Measurements from ENCODE around the gene PRSS8. TPM values are rescaled to one million over a fixed set of nuclear protein-coding genes. Genes with fewer than 3 reads are reported as not detected.
"Not testable (repeated sequence)": the region's sequence is repeated elsewhere in the genome, so short reads cannot be mapped to it uniquely, and the experiment has no call there.

The PRSS8 gene
- total RNA-seq, 2 experiments from 2014 or later: not detected

DNA sequence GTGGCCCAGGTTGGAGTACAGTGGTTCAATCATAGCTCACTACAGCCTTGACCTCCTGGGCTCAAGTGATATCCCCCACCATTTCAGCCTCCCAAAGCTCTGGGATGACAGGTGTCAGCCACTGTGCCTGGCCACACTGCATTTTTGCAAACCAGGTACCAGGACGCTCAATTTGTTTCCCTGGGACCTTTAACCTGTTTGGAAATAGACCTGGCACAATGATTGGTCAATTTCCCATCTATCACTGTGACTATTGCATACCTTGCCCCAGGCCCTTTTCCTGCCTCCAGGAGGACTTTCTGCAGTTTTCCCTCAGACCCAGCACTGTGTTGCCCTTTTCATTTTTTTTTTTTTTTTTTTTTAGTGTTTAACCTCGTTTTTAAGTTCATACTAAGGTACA is 33.3 kb upstream of the PRSS8 start:
- CTCF ChIA-PET: no interaction called here
- no peak overlapping the region for H3K27ac Mint-ChIP-seq

DNA sequence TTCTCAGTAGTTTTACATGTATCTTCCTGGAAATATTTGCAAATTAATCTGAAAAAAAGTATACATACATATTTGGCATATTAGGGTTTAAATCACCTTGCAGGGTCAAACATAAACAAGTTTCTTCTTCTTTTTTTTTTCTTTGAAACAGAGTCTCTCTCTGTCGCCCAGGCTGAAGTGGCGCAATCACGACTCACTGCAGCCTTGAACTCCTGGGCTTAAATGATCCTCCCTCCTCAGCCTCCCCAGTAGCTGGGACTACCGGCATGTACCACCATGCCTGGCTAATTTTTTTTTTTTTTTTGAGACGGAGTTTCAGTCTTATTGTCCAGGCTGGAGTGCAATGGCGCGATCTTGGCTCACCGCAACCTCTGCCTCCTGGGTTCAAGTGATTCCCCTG is 31.8 kb upstream of the PRSS8 start:
- Mint-ChIP-seq H3K27ac (no peak overlapping the region), H3K36me3 (ENCODE audit: low read depth) (no peaks in the 10 kb centered on the region), H3K9me3 (ENCODE audit: insufficient read depth) (no peaks in the 10 kb centered on the region), H3K4me1 (ENCODE audit: low read depth) (peaks cover 3% of the 10 kb centered on the region), H3K4me3 (no peak overlapping the region), H3K27me3 (ENCODE audit: low read depth) (peaks cover 3% of the 10 kb centered on the region)
- CTCF ChIA-PET: interaction anchor here (1.9 kb wide), 1 partner anchor 10 kb away, joined by 6 read pairs; no protein-coding TSS in a partner anchor
- DNase-seq (no peak), ATAC-seq (no peak)
- POLR2A ChIA-PET: interaction anchor here (0.6 kb wide), 2 partner anchors 13 to 211 kb away, joined by 4 to 6 read pairs; no protein-coding TSS in a partner anchor

More for the DNA sequence above, 33.3 kb upstream of the PRSS8 start:
- no peaks in the 10 kb centered on the region for H3K36me3 Mint-ChIP-seq (ENCODE audit: low read depth)
- H3K4me1 Mint-ChIP-seq (ENCODE audit: low read depth): peaks cover 3% of the 10 kb centered on the region
- ATAC-seq: no peak
- no peaks in the 10 kb centered on the region for H3K9me3 Mint-ChIP-seq (ENCODE audit: insufficient read depth)
- POLR2A ChIA-PET: interaction anchor here (0.5 kb wide), 1 partner anchor 12 kb away, joined by 3 read pairs; no protein-coding TSS in a partner anchor
- DNase-seq: no peak
- H3K4me3 Mint-ChIP-seq: no peak overlapping the region
- H3K27me3 Mint-ChIP-seq (ENCODE audit: low read depth): no peaks in the 10 kb centered on the region

DNA sequence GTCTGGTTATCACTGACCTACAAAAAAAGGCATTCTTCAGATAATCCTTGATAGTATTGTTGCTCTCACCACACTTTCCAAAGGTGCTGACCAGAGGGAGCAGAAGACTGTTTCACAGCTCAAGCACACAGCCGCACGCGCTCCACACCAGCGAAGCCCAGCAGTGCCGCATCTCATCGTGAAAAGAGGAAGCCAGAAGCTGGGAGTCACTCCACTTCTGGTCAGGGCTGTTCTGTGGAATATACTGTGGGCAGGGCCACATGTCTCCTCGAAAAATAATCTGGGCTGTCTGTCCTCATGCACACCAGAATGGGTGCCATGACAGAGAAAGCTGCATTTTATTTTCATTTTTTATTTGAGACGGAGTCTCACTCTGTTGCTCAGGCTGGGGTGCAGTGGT is 21.6 kb upstream of the PRSS8 start:
- H3K9me3 Mint-ChIP-seq (ENCODE audit: insufficient read depth): no peaks in the 10 kb centered on the region
- peak overlapping the region; percentile 1 for H3K4me3 Mint-ChIP-seq
- ChIA-PET POLR2A (interaction anchor here (0.9 to 1.2 kb wide), 2 partner anchors 23 to 27 kb away, joined by 4 read pairs; partner anchors contain the start of gene FUS), CTCF (interaction anchor here (0.9 to 8.3 kb wide), 5 partner anchors 10 to 711 kb away, joined by 3 to 71 read pairs (median 6); no protein-coding TSS in a partner anchor)
- H3K4me1 Mint-ChIP-seq (ENCODE audit: low read depth): peaks cover 12% of the 10 kb centered on the region
- H3K27me3 Mint-ChIP-seq (ENCODE audit: low read depth): peaks cover 11% of the 10 kb centered on the region
- H3K27ac Mint-ChIP-seq: no peak overlapping the region
- H3K36me3 Mint-ChIP-seq (ENCODE audit: low read depth): no peaks in the 10 kb centered on the region
- DNase-seq: no peak
- no peak for ATAC-seq

DNA sequence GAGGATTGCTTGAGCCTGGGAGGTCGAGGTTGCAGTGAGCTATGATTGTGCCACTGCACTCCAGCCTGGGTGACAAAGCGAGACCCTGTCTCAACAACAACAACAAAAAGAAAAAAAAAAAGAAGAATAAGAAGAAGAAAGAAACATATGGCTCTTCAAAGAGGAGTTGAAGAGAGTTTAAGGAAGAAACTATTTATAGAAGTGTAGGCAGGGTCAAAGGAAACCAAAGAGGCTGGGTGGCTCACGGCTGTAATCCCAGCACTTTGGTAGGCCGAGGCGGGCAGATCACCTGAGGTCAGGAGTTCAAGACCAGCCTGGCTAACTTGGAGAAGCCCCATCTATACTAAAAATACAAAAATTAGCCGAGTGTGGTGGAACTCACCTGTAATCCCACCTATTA is 15.4 kb upstream of the PRSS8 start:
- ChIA-PET POLR2A (interaction anchor here (2.6 kb wide), 1 partner anchor 29 kb away, joined by 6 read pairs; the partner anchor contains the start of gene FUS), CTCF (interaction anchor here (0.8 to 0.9 kb wide), 2 partner anchors 15 to 50 kb away, joined by 3 read pairs; no protein-coding TSS in a partner anchor)
- not testable (repeated sequence) for ATAC-seq; H3K4me1 Mint-ChIP-seq (ENCODE audit: low read depth); H3K4me3 Mint-ChIP-seq; DNase-seq; H3K9me3 Mint-ChIP-seq (ENCODE audit: insufficient read depth); H3K27ac Mint-ChIP-seq; H3K36me3 Mint-ChIP-seq (ENCODE audit: low read depth)
- H3K27me3 Mint-ChIP-seq (ENCODE audit: low read depth): peaks cover 11% of the 10 kb centered on the region

DNA sequence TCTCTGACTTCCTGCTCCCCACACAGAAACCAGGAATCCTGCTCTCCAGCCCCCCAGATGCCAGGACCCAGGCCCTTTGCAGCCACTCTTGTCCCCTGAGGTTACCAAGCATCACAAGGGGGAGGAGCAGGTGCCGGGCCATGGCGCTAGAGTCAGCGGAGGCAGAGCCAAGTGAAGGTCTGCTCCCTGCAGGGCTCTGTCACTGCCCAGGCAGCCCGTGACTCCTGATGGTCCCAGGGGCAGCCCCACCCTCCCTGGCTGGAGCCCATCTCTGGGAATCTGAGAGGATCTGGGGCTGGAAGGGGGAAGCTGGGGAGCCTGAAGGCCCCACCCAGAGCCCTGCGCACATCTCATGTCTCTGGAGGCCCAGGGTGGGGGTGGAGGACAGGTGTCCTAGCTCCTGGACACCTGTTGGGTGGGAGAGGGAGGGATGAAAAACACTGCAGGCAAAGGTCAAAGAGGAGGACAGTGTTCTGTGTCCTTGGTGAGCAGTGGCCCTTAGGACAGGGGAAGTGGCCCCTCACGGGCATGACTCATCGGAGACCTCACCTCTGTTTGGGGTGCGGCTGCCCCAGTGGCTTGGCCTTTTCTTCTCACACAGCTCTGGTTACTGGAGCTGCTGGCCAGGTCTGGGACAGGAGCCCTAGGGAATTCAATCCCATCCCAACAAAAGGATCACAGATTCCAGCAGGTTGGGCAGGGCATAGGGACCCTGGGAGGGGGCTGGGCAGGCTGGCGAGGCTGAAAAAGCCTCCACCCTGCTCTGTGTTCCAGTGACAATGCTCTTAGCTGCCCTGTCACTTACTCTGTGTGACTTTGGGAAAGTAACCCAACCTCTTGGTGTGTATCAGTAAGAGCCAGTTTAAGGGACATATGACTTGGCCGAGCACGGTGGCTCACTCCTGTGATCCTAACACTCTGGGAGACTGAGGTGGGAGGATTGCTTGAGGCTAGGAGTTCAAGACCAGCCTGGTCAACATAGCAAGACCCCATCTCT is 14.7 kb upstream of the PRSS8 start, which contains the start of gene PRSS36:
Gene PRSS36 (minus strand): TSS at position 173 of the 997 bp plus-strand sequence. CDS start 31 bp downstream, at position 142.
- peaks cover 3% of the 10 kb centered on the region for H3K4me1 Mint-ChIP-seq (ENCODE audit: low read depth)
- CTCF ChIA-PET: interaction anchor here (0.9 to 1.4 kb wide), 2 partner anchors 9 to 49 kb away, joined by 3 to 4 read pairs; no protein-coding TSS in a partner anchor
- H3K4me3 Mint-ChIP-seq: no peak within 1 kb of the TSS
- no peak within 1 kb of the TSS for H3K27ac Mint-ChIP-seq
- H3K9me3 Mint-ChIP-seq (ENCODE audit: insufficient read depth): no peaks in the 10 kb centered on the region
- no peaks in the 10 kb centered on the region for H3K36me3 Mint-ChIP-seq (ENCODE audit: low read depth)
- ATAC-seq (no peak), DNase-seq (no peak)
- peaks cover 9% of the 10 kb centered on the region for H3K27me3 Mint-ChIP-seq (ENCODE audit: low read depth)
- POLR2A ChIA-PET: interaction anchor here (0.6 to 2.6 kb wide), 2 partner anchors 23 to 30 kb away, joined by 3 to 6 read pairs; partner anchors contain the start of gene FUS

DNA sequence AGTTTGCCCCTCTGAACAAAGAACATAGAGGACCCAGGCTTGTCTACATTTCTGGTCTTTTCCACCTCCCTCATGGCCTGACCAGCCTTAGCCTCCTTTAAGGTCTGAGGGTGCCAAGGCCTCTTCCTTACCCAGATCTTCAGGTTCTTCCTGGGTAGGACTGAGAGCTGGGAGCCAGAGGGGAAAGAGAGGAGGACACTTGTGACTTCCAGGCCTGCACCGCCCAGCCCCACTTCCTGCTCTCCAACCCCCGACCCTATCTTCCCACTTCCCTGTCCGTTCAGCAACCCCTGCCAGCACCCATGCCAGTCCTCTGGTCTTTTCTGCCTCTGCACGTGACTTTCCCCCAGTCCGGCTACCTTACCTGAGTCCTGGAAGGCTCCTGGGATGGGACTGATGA is 13.8 kb upstream of the PRSS8 start:
- no peak for DNase-seq
- H3K4me3 Mint-ChIP-seq: no peak overlapping the region
- H3K9me3 Mint-ChIP-seq (ENCODE audit: insufficient read depth): no peaks in the 10 kb centered on the region
- ChIA-PET CTCF (interaction anchor here (1.4 kb wide), 1 partner anchor 9 kb away, joined by 4 read pairs; no protein-coding TSS in a partner anchor), POLR2A (no interaction called here)
- H3K27ac Mint-ChIP-seq: no peak overlapping the region
- no peak for ATAC-seq
- peaks cover 9% of the 10 kb centered on the region for H3K27me3 Mint-ChIP-seq (ENCODE audit: low read depth)
- H3K36me3 Mint-ChIP-seq (ENCODE audit: low read depth): no peaks in the 10 kb centered on the region
- H3K4me1 Mint-ChIP-seq (ENCODE audit: low read depth): peaks cover 3% of the 10 kb centered on the region

DNA sequence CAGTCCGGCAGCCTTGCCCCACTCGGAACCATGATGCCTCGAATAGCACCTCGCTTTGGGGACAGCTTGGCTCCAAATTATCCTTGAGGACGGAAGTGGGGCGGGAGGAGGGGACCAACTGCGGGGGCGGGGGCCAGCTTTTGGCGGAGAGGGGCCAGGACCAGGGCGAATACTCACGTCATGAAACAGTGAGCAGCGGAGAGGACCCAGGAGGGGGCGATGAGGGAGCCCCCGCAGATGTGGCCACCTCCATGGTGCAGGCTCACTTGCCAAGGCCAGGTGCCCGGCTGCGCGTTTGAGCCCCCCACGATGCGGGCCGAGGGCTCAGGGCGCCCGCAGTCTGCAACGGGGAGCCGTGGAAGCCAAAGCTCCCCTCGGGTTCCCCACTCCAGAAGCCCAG is 13.4 kb upstream of the PRSS8 start:
- no peak for ATAC-seq
- DNase-seq: no peak
- Mint-ChIP-seq H3K27ac (no peak overlapping the region), H3K27me3 (ENCODE audit: low read depth) (peaks cover 9% of the 10 kb centered on the region), H3K9me3 (ENCODE audit: insufficient read depth) (no peaks in the 10 kb centered on the region), H3K36me3 (ENCODE audit: low read depth) (no peaks in the 10 kb centered on the region), H3K4me1 (ENCODE audit: low read depth) (peaks cover 3% of the 10 kb centered on the region), H3K4me3 (no peak overlapping the region)
- POLR2A ChIA-PET: no interaction called here
- CTCF ChIA-PET: interaction anchor here (1.4 kb wide), 1 partner anchor 10 kb away, joined by 4 read pairs; no protein-coding TSS in a partner anchor

DNA sequence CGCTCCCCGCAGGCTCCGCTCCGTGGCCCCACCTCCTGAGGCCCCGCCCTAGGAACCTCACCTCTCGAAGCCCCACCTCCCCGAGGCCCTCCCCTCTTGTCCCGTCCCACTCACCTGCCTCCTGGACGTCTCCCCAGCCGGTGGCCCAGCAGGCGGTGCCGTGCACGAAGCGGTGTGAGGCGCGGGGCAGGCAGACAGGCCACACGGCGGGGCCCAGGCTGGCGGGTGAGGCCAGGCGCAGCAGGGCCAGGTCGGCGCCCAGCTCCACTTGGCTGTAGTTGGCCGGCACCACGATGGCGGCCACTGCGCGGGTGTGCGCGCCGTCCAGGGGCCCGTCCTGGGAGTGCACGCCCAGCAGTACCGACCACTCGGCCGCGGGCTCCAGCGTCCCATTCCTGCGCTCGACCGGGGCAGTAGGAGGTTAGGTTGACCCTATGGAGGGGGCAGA is 12.8 kb upstream of the PRSS8 start:
- DNase-seq: no peak
- no peak overlapping the region for H3K4me3 Mint-ChIP-seq
- H3K9me3 Mint-ChIP-seq (ENCODE audit: insufficient read depth): no peaks in the 10 kb centered on the region
- peaks cover 9% of the 10 kb centered on the region for H3K4me1 Mint-ChIP-seq (ENCODE audit: low read depth)
- ChIA-PET CTCF (no interaction called here), POLR2A (interaction anchor here (6.9 kb wide), 1 partner anchor 32 kb away, joined by 46 read pairs; the partner anchor contains the start of gene FUS)
- H3K27ac Mint-ChIP-seq: no peak overlapping the region
- no peaks in the 10 kb centered on the region for H3K36me3 Mint-ChIP-seq (ENCODE audit: low read depth)
- H3K27me3 Mint-ChIP-seq (ENCODE audit: low read depth): peaks cover 11% of the 10 kb centered on the region
- no peak for ATAC-seq

DNA sequence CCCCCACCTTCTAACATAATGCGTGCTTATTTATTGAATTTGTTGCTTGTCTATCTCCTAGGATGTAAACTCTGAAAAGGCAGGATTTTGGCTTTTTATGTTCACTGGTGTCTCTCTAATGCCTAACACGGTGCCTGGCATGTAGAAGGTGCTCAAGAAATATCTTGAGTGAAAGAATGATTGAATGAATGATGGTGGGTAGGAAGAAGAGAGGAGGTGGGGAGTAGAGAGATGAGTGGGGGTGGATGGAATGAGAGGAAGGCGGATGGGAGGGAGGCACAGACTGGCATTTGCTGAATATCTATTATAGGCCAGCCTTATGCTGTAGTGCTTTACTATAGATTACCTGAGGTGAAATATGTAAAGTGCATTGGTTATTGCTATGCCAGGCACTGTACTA is 12.0 kb upstream of the PRSS8 start:
- Mint-ChIP-seq H3K9me3 (ENCODE audit: insufficient read depth) (no peaks in the 10 kb centered on the region), H3K27me3 (ENCODE audit: low read depth) (peaks cover 11% of the 10 kb centered on the region), H3K27ac (no peak overlapping the region), H3K4me3 (no peak overlapping the region), H3K36me3 (ENCODE audit: low read depth) (no peaks in the 10 kb centered on the region), H3K4me1 (ENCODE audit: low read depth) (peaks cover 10% of the 10 kb centered on the region)
- ATAC-seq (no peak), DNase-seq (no peak)
- CTCF ChIA-PET: no interaction called here
- POLR2A ChIA-PET: interaction anchor here (6.9 kb wide), 1 partner anchor 32 kb away, joined by 46 read pairs; the partner anchor contains the start of gene FUS

DNA sequence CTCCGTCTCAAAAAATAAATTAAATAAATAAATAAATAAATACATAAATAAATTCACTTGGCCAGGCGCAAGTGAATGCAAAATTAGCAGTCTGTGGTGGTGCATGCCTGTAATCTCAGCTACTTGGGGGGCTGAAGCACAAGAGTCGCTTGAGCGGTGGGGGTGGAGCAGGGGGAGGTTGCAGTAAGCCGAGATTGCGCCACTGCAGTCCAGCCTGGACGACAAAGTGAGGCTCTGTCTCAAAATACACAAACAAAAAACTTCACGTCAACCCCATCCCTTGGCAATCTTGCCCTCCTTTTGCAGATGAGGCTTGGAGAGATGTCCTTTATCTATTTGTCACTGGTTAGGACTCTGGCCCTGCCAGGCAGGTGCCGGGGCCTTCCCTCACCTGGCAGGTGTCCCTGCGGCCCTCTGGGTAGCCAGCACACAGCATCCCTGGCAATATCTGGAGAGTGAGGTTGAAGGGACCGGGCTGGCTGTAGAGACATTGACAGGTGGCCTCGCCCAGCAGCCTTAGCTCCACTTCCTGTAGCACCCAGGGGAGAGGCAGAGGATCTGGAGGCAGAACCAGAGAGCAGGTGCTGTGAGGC is 10.0 kb upstream of the PRSS8 start:
- H3K27ac Mint-ChIP-seq: no peak overlapping the region
- H3K4me1 Mint-ChIP-seq (ENCODE audit: low read depth): peaks cover 19% of the 10 kb centered on the region
- ATAC-seq: no peak
- no peaks in the 10 kb centered on the region for H3K36me3 Mint-ChIP-seq (ENCODE audit: low read depth)
- H3K4me3 Mint-ChIP-seq: no peak overlapping the region
- POLR2A ChIA-PET: interaction anchor here (1.4 to 6.9 kb wide), 2 partner anchors 28 to 34 kb away, joined by 4 to 46 read pairs; partner anchors contain the start of genes FUS and KAT8
- DNase-seq: no peak
- no peaks in the 10 kb centered on the region for H3K9me3 Mint-ChIP-seq (ENCODE audit: insufficient read depth)
- peaks cover 11% of the 10 kb centered on the region for H3K27me3 Mint-ChIP-seq (ENCODE audit: low read depth)
- CTCF ChIA-PET: interaction anchor here (6.0 kb wide), 1 partner anchor 13 kb away, joined by 71 read pairs; no protein-coding TSS in a partner anchor

DNA sequence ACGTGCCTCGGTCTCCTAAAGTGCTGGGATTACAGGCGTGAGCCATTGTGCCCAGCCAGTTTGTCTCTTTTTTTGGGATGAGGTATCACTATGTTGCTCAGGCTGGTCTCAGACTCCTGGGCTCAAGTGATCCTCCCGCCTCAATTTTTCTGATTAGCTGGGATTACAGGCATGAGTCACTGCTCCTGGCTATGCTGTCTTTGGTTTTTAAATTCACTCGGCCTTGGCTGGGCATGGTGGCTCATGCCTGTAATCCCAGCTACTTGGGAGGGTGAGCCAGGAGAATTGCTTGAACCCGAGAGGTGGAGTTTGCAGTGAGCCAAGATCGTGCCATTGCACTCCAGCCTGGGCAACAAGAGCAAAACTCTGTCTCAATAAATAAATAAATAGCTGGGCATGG is 8.9 kb upstream of the PRSS8 start:
- Mint-ChIP-seq H3K27me3 (ENCODE audit: low read depth) (peaks cover 11% of the 10 kb centered on the region), H3K4me1 (ENCODE audit: low read depth) (peaks cover 19% of the 10 kb centered on the region)
- H3K36me3 Mint-ChIP-seq (ENCODE audit: low read depth); ATAC-seq; H3K4me3 Mint-ChIP-seq; DNase-seq; H3K27ac Mint-ChIP-seq; H3K9me3 Mint-ChIP-seq (ENCODE audit: insufficient read depth): not testable (repeated sequence)
- ChIA-PET POLR2A (interaction anchor here (6.9 kb wide), 1 partner anchor 36 kb away, joined by 46 read pairs; the partner anchor contains the start of gene FUS), CTCF (interaction anchor here (0.6 to 6.0 kb wide), 6 partner anchors 9 to 569 kb away, joined by 3 to 71 read pairs (median 17); partner anchors contain the start of genes FUS and HSD3B7)
